Measurements from ENCODE around the gene MAPKBP1. TPM values are rescaled to one million over a fixed set of nuclear protein-coding genes. Genes with fewer than 3 reads are reported as not detected.

Gene MAPKBP1
- total RNA-seq, 1 experiment from 2014 or later = 16.2 TPM

- intact Hi-C loops (cut with micrococcal nuclease; ENCODE audit: unreplicated experiment) = no loop called here
- BruUV-seq (replicated peaks) = no TSS peak
- DNase-seq = no peak
Observed at GRCh38 chr15:41820791-41821423, 46.6 kb downstream of the MAPKBP1 start.

GRCh38 chr15:41821831-41822230 lies 47.5 kb downstream of the MAPKBP1 start:
- TF ChIP-seq CTCF (IDR thresholded peaks at IDR 0.05; ENCODE audit: insufficient read depth in 1 of 2, low read depth in 1 of 2, low read length in 1 of 2, severe bottlenecking in 1 of 2, unreplicated experiment in 1 of 2) = no peak
- Histone ChIP-seq H3K4me3 (ENCODE audit: low read depth, low read length) (no peak overlapping the region), H3K4me1 (no peaks in the 10 kb centered on the region), H3K9me3 (no peaks in the 10 kb centered on the region), H3K36me3 (ENCODE audit: control insufficient read depth, insufficient read depth, low read length) (no peaks in the 10 kb centered on the region; the same call in none of the 2 replicates), H3K27me3 (replicated peaks; ENCODE audit: control insufficient read depth, insufficient read depth, low read length) (no peaks in the 10 kb centered on the region)
- no peaks in the 10 kb centered on the region for H3K9me3 Mint-ChIP-seq (ENCODE audit: unreplicated experiment)
- POLR2A ChIA-PET = no interaction called here
- CTCF ChIA-PET = interaction anchor here (0.6 kb wide), 1 partner anchor 120 kb away, joined by 3 read pairs; no protein-coding TSS in a partner anchor
- no peaks in the 10 kb centered on the region for H3K27me3 Mint-ChIP-seq (ENCODE audit: insufficient read depth, unreplicated experiment)
- no peak overlapping the region for H3K4me3 Mint-ChIP-seq (ENCODE audit: unreplicated experiment)
- no peak overlapping the region for H3K27ac Mint-ChIP-seq (ENCODE audit: unreplicated experiment)
- no TSS peak for BruUV-seq (replicated peaks)
- no peaks in the 10 kb centered on the region for H3K4me1 Mint-ChIP-seq (ENCODE audit: low read depth, unreplicated experiment)
- intact Hi-C loops (cut with micrococcal nuclease; ENCODE audit: unreplicated experiment) = no loop called here
- DNase-seq = no peak
- peaks cover 15% of the 10 kb centered on the region for H3K36me3 Mint-ChIP-seq (ENCODE audit: insufficient read depth, unreplicated experiment)

More at GRCh38 chr15:41820791-41821423, 46.6 kb downstream of the MAPKBP1 start:
- Mint-ChIP-seq H3K27ac (ENCODE audit: unreplicated experiment) (no peak overlapping the region), H3K4me3 (ENCODE audit: unreplicated experiment) (no peak overlapping the region), H3K27me3 (ENCODE audit: insufficient read depth, unreplicated experiment) (no peaks in the 10 kb centered on the region), H3K9me3 (ENCODE audit: unreplicated experiment) (no peaks in the 10 kb centered on the region), H3K4me1 (ENCODE audit: low read depth, unreplicated experiment) (no peaks in the 10 kb centered on the region), H3K36me3 (ENCODE audit: insufficient read depth, unreplicated experiment) (peaks cover 15% of the 10 kb centered on the region)
- Histone ChIP-seq H3K4me1 (no peaks in the 10 kb centered on the region), H3K4me3 (ENCODE audit: low read depth, low read length) (no peak overlapping the region), H3K36me3 (ENCODE audit: control insufficient read depth, insufficient read depth, low read length) (no peaks in the 10 kb centered on the region; the same call in none of the 2 replicates), H3K27me3 (replicated peaks; ENCODE audit: control insufficient read depth, insufficient read depth, low read length) (no peaks in the 10 kb centered on the region), H3K9me3 (no peaks in the 10 kb centered on the region)
- no peak for TF ChIP-seq CTCF (IDR thresholded peaks at IDR 0.05; ENCODE audit: insufficient read depth in 1 of 2, low read depth in 1 of 2, low read length in 1 of 2, severe bottlenecking in 1 of 2, unreplicated experiment in 1 of 2)
- POLR2A ChIA-PET = no interaction called here
- CTCF ChIA-PET = no interaction called here

GRCh38 chr15:41822471-41822870 lies 48.2 kb downstream of the MAPKBP1 start:
- ChIA-PET CTCF (no interaction called here), POLR2A (no interaction called here)
- H3K36me3 Mint-ChIP-seq (ENCODE audit: insufficient read depth, unreplicated experiment) = peaks cover 15% of the 10 kb centered on the region

More at GRCh38 chr15:41822471-41822870, 48.2 kb downstream of the MAPKBP1 start:
- TF ChIP-seq CTCF (IDR thresholded peaks at IDR 0.05; ENCODE audit: insufficient read depth in 1 of 2, low read depth in 1 of 2, low read length in 1 of 2, severe bottlenecking in 1 of 2, unreplicated experiment in 1 of 2) = no peak
- H3K4me1 ChIP-seq = no peaks in the 10 kb centered on the region
- no TSS peak for BruUV-seq (replicated peaks)
- H3K27me3 ChIP-seq (replicated peaks; ENCODE audit: control insufficient read depth, insufficient read depth, low read length) = no peaks in the 10 kb centered on the region
- Mint-ChIP-seq H3K4me3 (ENCODE audit: unreplicated experiment) (no peak overlapping the region), H3K27ac (ENCODE audit: unreplicated experiment) (no peak overlapping the region), H3K4me1 (ENCODE audit: low read depth, unreplicated experiment) (no peaks in the 10 kb centered on the region), H3K9me3 (ENCODE audit: unreplicated experiment) (no peaks in the 10 kb centered on the region), H3K27me3 (ENCODE audit: insufficient read depth, unreplicated experiment) (no peaks in the 10 kb centered on the region)
- H3K4me3 ChIP-seq (ENCODE audit: low read depth, low read length) = no peak overlapping the region
- no peaks in the 10 kb centered on the region for H3K9me3 ChIP-seq
- no peak for DNase-seq
- H3K36me3 ChIP-seq (ENCODE audit: control insufficient read depth, insufficient read depth, low read length) = no peaks in the 10 kb centered on the region; the same call in none of the 2 replicates
- intact Hi-C loops (cut with micrococcal nuclease; ENCODE audit: unreplicated experiment) = no loop called here
